ENCODE measurements around the gene ALX3. TPM values are rescaled to one million over a fixed set of nuclear protein-coding genes. Genes with fewer than 3 reads are reported as not detected.

Gene ALX3
- total RNA-seq (2012; rRNA removed) (not detected in 2 replicates), polyA plus RNA-seq (2012; rRNA removed) (not detected in 2 replicates), Bru-seq, nascent RNA (not detected), BruChase-seq, experiment 1, labeled RNA remaining after a 6-hour chase (not detected), BruChase-seq, experiment 2, labeled RNA remaining after a 2-hour chase (not detected)
- not detected in 2 replicates for polyA plus RNA-seq (2012; cell fraction: cytosol; rRNA removed)
- polyA plus RNA-seq (2012; cell fraction: nucleus; rRNA removed; ENCODE audit: low replicate concordance) = not detected in 2 replicates
- long read RNA-seq = 0 reads

GRCh38 chr1:110070671-110071242 lies at the start of gene ALX3:
TSS of gene ALX3 (minus strand) at chr1:110070672. CDS start at chr1:110070612, 60 bp downstream.
- Histone ChIP-seq H3K4me2 (ENCODE audit: low read depth, low read length) (no peak within 1 kb of the TSS), H2AK9ac (replicated peaks; ENCODE audit: low read depth, low read length, poor library complexity) (no peak within 1 kb of the TSS), H4K8ac (ENCODE audit: low read depth in 2 of 2, low read length in 2 of 2) (no peak within 1 kb of the TSS), H2BK5ac (ENCODE audit: low read depth, low read length, poor library complexity, severe bottlenecking) (no peak within 1 kb of the TSS), H3K4ac (ENCODE audit: low read depth, low read length) (no peak within 1 kb of the TSS), H2BK15ac (ENCODE audit: low read depth, low read length) (no peak within 1 kb of the TSS), H3K4me1 (ENCODE audit: control insufficient read depth, insufficient read depth, low read length) (no peaks in the 10 kb centered on the region; the same call in 1 of the 2 replicates), H4K5ac (ENCODE audit: low read depth, low read length) (no peak within 1 kb of the TSS), H2BK120ac (ENCODE audit: low read depth, low read length) (no peak within 1 kb of the TSS), H3K9me1 (ENCODE audit: insufficient read depth, low read length) (no peaks in the 10 kb centered on the region), H3K14ac (replicated peaks; ENCODE audit: low read depth, low read length) (no peak within 1 kb of the TSS), H2AFZ (replicated peaks; ENCODE audit: low read length, poor library complexity) (peak within 1 kb of the TSS; percentile 28), H3K27ac (ENCODE audit: insufficient read depth, low read length) (no peak within 1 kb of the TSS), H3K23ac (ENCODE audit: low read depth, low read length) (no peak within 1 kb of the TSS), H3K9me3 (ENCODE audit: control insufficient read depth, insufficient read depth, low read length) (peaks cover 24% of the 10 kb centered on the region), H2BK20ac (ENCODE audit: low read depth, low read length) (no peak within 1 kb of the TSS), H3K27me3 (ENCODE audit: control insufficient read depth, insufficient read depth, low read length) (peaks cover 91% of the 10 kb centered on the region), H3K18ac (ENCODE audit: low read depth, low read length) (no peak within 1 kb of the TSS), H2AK5ac (ENCODE audit: low read depth, low read length) (no peak within 1 kb of the TSS), H4K20me1 (ENCODE audit: insufficient read depth, low read length) (peaks cover 21% of the 10 kb centered on the region; the same call in 1 of the 2 replicates), H3K4me3 (ENCODE audit: insufficient read depth, low read depth, low read length) (no peak within 1 kb of the TSS), H4K91ac (ENCODE audit: insufficient read depth, low read depth, low read length) (no peak within 1 kb of the TSS), H3K79me1 (ENCODE audit: low read depth in 1 of 2, low read length in 2 of 2) (no peaks in the 10 kb centered on the region), H3K9ac (ENCODE audit: low read depth, low read length) (no peak within 1 kb of the TSS), H3K56ac (ENCODE audit: extremely low read depth, insufficient read depth, low read length) (no peak within 1 kb of the TSS), H3K36me3 (ENCODE audit: control insufficient read depth, insufficient read depth, low read length) (no peaks in the 10 kb centered on the region)
- intact Hi-C loops (cut with micrococcal nuclease) = no loop called here
- dilution Hi-C loops (cut with HindIII; ENCODE audit: low sequenced_read_pairs, unreplicated experiment) = no loop called here
- whole genome bisulfite sequencing, 2 experiments (ENCODE audit: extremely low coverage in 2 of 2, insufficient read length in 1 of 2) = 3% methylated on average over 6 of the region's 27 CpGs; no CpG with 5 or more reads in 1 of the 2 experiments
- DNase-seq (no peak), ATAC-seq (ENCODE audit: low read depth) (no peak)
- ChIA-PET CTCF (no interaction called here), POLR2A (ENCODE audit: unreplicated experiment) (no interaction called here)
- in situ Hi-C loops (cut with MboI; ENCODE audit: low sequenced_read_pairs) = no loop called here
- no TSS peak for BruUV-seq (replicated peaks)
- no peak for TF ChIP-seq RFX5 (IDR thresholded peaks at IDR 0.05; ENCODE audit: low read depth, low read length)
- TF ChIP-seq BHLHE40 (IDR thresholded peaks at IDR 0.05; ENCODE audit: low read depth, low read length) = no peak
- peak; percentile 54; the same call in 1 of the 2 replicates for TF ChIP-seq MAFK (IDR thresholded peaks at IDR 0.05; ENCODE audit: low read depth, low read length)
- TF ChIP-seq, protein P1, sequence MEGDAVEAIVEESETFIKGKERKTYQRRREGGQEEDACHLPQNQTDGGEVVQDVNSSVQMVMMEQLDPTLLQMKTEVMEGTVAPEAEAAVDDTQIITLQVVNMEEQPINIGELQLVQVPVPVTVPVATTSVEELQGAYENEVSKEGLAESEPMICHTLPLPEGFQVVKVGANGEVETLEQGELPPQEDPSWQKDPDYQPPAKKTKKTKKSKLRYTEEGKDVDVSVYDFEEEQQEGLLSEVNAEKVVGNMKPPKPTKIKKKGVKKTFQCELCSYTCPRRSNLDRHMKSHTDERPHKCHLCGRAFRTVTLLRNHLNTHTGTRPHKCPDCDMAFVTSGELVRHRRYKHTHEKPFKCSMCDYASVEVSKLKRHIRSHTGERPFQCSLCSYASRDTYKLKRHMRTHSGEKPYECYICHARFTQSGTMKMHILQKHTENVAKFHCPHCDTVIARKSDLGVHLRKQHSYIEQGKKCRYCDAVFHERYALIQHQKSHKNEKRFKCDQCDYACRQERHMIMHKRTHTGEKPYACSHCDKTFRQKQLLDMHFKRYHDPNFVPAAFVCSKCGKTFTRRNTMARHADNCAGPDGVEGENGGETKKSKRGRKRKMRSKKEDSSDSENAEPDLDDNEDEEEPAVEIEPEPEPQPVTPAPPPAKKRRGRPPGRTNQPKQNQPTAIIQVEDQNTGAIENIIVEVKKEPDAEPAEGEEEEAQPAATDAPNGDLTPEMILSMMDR (conservative IDR thresholded peaks at IDR 0.05; ENCODE audit: low read depth, low read length) = no peak
- TF ChIP-seq MXI1 (IDR thresholded peaks at IDR 0.05; ENCODE audit: borderline replicate concordance, low read depth, low read length) = no peak
- no peak for TF ChIP-seq NFE2L2 (IDR thresholded peaks at IDR 0.05; ENCODE audit: low read depth, low read length)
- TF ChIP-seq ELK1 (IDR thresholded peaks at IDR 0.05; ENCODE audit: borderline replicate concordance, low read depth, low read length) = no peak
